Activated CD4-positive, alpha-beta T cell treated with anti-CD3 and anti-CD28 coated beads for 48 hours (primary cell): Measurements from ENCODE around the gene DYSF.
"Not testable (repeated sequence)": the region's sequence is repeated elsewhere in the genome, so short reads cannot be mapped to it uniquely, and the experiment has no call there.

Source experiments
- DNase-seq: peaks from one replicate; pipeline ENCODE4 v3.0.0-alpha.2; 2020

DYSF gene

GRCh38 chr2:71620116-71620515 is 166.8 kb downstream of the DYSF start:
- DNase-seq = no peak

DNA sequence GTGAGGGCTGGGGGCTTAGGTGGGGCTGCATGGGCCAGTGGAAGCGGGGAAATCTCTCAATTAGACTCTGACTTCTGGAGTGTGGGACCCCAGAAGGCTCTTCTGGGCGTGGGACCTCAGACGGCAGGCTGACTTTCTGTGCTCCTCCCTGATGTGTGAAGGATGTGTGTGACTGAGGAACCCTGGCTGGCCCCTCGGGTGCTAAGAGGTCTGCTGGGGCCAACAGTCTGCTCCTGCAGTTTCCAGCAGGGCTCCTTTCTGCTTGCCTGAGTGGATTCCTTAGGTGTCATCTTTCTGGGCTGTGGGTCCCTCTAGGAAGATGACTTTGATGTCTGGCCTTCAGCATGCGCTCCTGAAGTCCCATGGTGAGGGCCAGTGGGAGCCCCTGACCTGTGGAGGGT is 167.5 kb downstream of the DYSF start:
- DNase-seq = no peak

GRCh38 chr2:71629273-71629672 is 175.9 kb downstream of the DYSF start:
- DNase-seq = no peak

DNA sequence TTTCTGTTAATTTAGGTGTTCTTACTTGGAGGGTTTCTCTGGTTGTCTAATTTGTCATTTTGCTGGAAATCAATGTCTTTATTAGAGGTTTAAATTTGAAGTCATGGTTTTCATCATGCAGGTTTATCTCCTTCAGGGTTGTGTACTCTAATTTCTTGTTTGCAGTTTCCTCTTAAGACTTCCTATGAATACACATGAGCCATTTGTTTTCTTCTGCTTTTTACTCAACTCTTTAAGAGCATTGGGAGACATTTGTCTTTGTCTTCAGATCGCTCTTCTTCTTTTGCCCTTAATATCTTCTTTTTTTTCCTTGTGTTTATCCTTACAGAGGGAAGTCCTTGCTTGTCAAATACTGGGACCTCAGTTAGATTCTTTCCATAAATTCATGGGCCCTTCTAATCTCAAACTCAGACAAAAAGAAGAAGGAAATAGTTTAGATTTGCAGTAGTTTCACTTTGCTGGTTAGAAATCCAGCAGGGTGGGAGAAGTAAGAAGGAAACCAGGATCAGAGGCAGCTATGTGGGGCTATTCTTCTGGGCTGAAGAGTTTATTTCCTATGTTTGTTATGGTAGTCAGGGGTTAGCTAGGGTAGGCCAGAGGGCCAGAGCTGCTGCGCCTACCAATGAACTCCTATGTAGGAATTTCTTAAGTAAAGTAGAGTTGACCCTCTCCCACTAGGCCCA is 176.6 kb downstream of the DYSF start:
- no peak for DNase-seq

GRCh38 chr2:71630454-71631328 is 177.3 kb downstream of the DYSF start:
- no peak for DNase-seq

GRCh38 chr2:71631411-71631931 is 178.1 kb downstream of the DYSF start:
- DNase-seq = no peak

GRCh38 chr2:71633086-71633485 is 179.7 kb downstream of the DYSF start:
- DNase-seq = no peak

DNA sequence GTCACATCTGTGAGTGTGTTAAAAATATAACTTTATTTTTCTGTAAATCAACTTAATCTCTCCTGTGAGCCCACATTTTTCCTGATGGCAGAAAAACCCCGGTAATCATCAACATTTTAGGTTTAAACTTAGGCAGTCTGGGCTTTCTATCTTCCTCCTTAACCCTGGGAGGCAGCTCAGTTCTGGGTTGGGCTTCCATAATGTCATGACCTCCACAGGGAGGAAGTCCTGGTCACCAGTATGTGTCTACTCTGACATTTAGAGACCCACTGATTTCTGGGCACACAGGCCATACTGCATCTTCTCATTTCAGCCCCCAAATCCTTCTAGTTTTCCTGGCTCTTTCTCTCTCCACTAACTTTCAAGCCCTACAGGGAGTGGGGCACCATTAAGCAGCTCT is 181.2 kb downstream of the DYSF start:
- no peak for DNase-seq

DNA sequence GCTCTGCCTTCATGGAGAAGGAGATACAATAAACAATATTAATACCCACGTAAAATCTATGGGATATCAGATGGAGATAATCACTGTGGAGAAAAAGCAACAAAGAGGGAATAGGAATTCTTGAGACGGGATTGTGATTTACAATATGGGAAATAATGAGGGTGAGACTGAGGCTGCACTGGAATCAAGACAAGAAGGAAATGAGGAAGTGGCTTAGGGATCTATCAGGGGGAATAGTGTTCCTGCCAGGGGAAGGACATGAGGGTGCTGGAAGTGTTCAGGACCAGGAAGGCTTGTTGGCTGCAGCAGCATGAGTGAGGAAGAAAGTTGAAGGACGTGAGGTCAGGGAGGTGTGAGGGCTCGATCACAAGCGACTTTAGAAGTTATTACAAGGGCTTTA is 182.4 kb downstream of the DYSF start:
- no peak for DNase-seq

DNA sequence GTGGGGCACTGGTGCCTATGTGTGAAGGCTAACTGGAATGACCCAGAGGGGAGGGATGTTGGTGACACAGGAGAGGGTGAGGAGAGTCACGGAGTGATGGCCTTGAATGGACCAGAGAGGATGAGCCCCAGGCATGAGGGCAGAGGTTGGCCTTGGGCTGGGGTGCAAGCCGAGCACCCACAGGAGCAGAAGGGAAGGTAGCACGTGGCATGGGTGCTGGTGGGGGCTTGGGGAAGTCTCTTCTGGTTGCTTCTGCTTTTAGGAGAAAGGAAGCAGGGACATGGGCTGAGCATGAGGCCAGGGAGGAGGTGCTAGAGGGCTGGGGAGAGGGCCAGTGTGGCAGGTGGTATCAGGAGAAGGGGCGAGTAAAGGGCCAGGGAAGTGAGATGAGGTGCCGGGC is 183.8 kb downstream of the DYSF start:
- no peak for DNase-seq

GRCh38 chr2:71637736-71638135 is 184.4 kb downstream of the DYSF start:
- DNase-seq = no peak

DNA sequence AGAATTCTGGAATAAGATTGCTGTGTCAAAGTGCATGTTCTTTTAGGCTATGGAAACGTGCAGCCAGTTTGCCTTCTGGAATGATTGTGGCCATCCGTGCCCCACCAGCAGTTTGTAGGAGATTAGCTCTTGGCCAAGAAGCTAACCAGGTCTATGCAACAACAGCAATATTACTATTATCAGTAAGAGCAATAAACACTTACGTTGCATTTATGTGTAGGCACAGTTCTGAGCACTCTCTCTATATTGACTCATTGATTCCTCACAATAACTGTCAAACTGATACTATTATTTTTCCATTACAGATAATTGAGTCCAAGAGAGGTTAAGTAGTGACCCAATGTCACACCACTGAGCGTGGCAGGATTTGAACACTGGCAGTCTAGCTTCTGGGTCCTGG is 186.4 kb downstream of the DYSF start:
- DNase-seq = no peak

DNA sequence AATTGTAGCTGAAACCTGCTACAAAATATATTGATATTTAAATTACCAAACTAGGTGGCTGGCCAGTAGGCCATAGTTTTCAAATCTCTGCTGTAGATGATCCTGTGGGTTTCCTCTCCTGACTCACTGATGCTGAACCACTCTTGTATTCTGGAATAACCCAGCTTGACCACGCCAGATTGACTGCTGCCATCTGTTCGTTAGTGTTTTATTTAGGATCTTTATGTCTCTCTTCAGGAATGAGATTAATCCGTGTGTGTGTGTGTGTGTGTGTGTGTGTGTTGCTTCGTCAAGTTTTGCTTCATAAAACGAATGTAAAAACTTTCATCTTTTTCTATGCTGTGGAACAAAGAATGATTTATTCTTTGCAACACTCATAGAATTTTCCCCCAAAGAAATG is 187.1 kb downstream of the DYSF start:
- no peak for DNase-seq

GRCh38 chr2:71643674-71644357 is 190.5 kb downstream of the DYSF start:
- DNase-seq = no peak

DNA sequence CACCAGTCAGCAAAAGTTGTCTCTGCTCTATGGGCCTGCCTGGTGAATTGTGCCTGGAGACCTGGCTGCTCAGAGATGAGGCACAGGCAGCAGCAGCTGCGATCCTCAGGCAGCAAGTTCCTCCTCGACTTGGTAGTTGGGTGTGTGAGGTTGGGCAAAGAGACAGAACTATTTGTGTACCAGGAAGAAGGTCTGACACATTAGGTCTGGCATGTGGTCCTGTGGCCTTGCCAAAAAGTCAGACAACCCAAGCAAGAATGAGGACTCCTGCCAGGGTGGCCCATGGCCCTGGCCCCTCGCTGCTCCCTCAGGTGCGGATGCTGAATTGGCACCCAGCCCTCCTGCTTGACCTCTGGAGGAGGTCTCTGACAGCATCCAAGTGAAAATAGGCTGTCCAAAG is 192.7 kb downstream of the DYSF start:
- DNase-seq = no peak

- DNase-seq = no peak
These were observed 194.0 kb downstream of the DYSF start for GRCh38 chr2:71647356-71647755.

DNA sequence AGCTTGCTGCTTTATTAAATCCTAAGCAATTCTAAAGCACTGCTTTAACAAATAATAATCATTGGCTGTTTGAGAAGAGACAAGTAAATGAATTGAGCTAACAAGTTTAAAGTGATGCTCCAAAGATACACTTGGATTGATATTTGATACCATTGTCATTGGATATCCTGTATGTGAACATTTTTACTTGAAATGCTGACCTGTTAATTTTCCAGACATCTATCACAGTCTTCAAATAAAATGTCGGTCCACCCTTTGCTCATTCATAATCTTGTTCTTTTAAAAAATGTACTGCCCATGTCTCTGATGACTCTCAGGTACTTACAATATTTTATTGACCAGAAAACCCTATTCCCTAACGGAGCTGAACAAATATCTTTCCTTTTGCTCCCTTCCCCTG is 202.1 kb downstream of the DYSF start:
- DNase-seq = no peak

- not testable (repeated sequence) for DNase-seq
These were observed 204.9 kb downstream of the DYSF start for GRCh38 chr2:71658256-71658655.

DNA sequence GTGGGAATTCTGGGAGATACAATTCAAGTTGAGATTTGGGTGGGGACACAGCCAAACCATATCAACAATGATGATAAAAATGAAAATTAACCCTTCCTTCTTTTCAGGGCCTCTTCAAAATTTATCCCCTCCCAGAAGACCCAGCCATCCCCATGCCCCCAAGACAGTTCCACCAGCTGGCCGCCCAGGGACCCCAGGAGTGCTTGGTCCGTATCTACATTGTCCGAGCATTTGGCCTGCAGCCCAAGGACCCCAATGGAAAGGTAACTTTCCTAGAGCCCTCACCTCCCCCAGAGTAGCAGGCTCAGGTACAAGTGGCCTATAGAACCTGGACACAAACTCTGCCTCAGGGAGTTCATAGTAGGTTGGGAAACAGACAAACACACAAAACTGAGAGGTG is 205.4 kb downstream of the DYSF start:
- DNase-seq = no peak

DNA sequence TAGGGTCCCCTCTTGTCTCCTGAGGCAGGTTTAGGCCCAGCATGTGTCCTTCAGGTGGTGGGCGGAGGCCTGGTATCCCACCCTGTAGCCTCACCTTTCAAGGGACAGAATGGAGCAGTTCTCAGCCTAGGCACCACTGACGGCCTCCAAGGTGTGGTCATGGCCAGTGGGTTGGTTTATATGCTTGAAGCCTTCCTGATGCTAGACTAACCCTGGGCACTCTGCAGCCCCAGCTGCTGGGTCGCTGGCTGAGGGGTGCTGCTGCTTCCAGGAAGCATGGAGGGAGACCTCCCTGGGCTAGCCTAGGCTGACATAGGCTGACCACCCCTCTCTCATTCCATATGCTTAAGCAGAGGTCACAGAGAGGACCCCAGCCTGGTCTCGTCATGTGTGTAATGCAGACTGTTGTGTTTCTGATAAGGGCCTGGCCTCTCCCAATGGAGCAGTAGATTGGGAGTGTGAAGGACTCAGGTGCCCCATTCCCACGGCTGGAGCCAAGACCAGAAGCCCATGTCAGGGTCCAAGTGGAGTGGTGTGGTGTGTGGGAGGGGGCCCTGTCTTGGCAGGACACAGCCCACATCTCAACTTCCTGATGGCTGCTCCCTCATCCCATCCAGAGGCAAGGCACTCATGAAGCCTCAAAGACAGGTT is 206.6 kb downstream of the DYSF start:
- no peak for DNase-seq

- DNase-seq = no peak
These were observed 208.4 kb downstream of the DYSF start for GRCh38 chr2:71661782-71662181.

DNA sequence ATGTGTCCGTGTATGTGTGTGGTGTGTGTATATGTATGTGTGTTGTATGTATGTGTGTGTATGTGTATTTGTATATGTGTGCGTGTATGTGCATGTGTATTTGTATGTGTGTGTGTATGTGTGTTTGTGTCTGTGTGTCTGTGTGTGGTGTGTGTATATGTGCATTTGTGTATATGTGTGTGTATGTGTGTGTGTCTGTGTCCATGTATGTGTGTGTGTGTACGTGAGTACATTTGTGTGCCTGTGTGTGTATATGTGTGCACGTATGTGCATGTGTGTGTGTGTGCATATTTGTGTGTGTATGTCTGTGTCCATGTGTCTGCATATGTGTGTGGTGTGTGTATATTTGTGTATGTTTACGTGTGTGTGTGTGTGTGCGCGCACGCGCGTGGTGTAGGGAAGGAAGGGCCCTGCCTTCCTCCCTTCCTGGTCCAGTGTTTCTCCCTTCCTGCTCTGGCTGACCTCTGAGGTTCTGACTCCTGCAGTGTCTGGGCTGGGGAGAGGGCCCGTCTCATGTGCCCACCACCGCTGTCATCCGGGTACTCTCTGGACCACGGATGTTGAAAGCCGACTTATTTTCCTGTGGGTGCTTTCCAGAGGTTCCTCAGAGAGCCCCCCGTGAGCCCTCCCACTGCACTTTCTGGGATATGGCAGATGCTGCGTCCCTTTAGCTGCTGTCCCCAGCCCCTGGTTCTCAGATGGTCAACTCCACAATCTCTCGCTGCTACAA is 209.5 kb downstream of the DYSF start:
- DNase-seq = no peak
